Measurements from ENCODE around the gene CCDC106.
A peak's percentile ranks its signal among the peaks of the same experiment; 100 is the strongest.

The CCDC106 gene

GRCh38 chr19:55656988-55657747 is 9.2 kb downstream of the CCDC106 start:
- peak overlapping the region; percentile 100 for H3K27ac ChIP-seq

GRCh38 chr19:55658846-55659459 is 10.9 kb downstream of the CCDC106 start:
- H3K27ac ChIP-seq, result no peak overlapping the region; the same call in 1 of the 2 replicates
- TF ChIP-seq ZFX (IDR thresholded peaks at IDR 0.05), result no peak
- TF ChIP-seq CTCF (conservative IDR thresholded peaks at IDR 0.05), result no peak

More at GRCh38 chr19:55656988-55657747, 9.2 kb downstream of the CCDC106 start:
- TF ChIP-seq ZFX (IDR thresholded peaks at IDR 0.05) (no peak), CTCF (conservative IDR thresholded peaks at IDR 0.05) (no peak)

GRCh38 chr19:55659822-55660221 is 11.8 kb downstream of the CCDC106 start:
- no peak overlapping the region for H3K27ac ChIP-seq

GRCh38 chr19:55660404-55660803 is 12.4 kb downstream of the CCDC106 start:
- no peak overlapping the region for H3K27ac ChIP-seq
- TF ChIP-seq CTCF (conservative IDR thresholded peaks at IDR 0.05), result no peak
- no peak for TF ChIP-seq ZFX (IDR thresholded peaks at IDR 0.05)

More at GRCh38 chr19:55659822-55660221, 11.8 kb downstream of the CCDC106 start:
- no peak for TF ChIP-seq ZFX (IDR thresholded peaks at IDR 0.05)
- TF ChIP-seq CTCF (conservative IDR thresholded peaks at IDR 0.05), result no peak

- TF ChIP-seq ZFX (IDR thresholded peaks at IDR 0.05) (no peak), CTCF (conservative IDR thresholded peaks at IDR 0.05) (no peak)
- H3K27ac ChIP-seq, result no peak overlapping the region
Observed at GRCh38 chr19:55660991-55661390, 13.0 kb downstream of the CCDC106 start.

GRCh38 chr19:55661826-55662225 is 13.8 kb downstream of the CCDC106 start:
- TF ChIP-seq CTCF (conservative IDR thresholded peaks at IDR 0.05), result no peak
- no peak overlapping the region for H3K27ac ChIP-seq

GRCh38 chr19:55663846-55664536 is 16.0 kb downstream of the CCDC106 start:
- H3K27ac ChIP-seq, result no peak overlapping the region
- no peak for TF ChIP-seq ZFX (IDR thresholded peaks at IDR 0.05)
- no peak for TF ChIP-seq CTCF (conservative IDR thresholded peaks at IDR 0.05)

All from C4-2B (cell line).